NT2/D1 (cell line): ENCODE measurements around the gene CDC14A.

Experiments
- DNase-seq: peaks from one replicate; pipeline ENCODE4 v3.0.0-alpha.2; 2011; ENCODE audit warnings: low read depth, low spot score
- H3K27me3 ChIP-seq: 2 replicates; pipeline ENCODE4 v1.6.0; 2011; ENCODE audit warnings: mild to moderate bottlenecking; ENCODE audit not compliant: insufficient read length, insufficient read depth
- H3K36me3 ChIP-seq: 2 replicates; pipeline ENCODE4 v1.6.1; 2011; ENCODE audit warnings: mild to moderate bottlenecking, low read length, mixed read lengths; ENCODE audit not compliant: insufficient read depth, insufficient read length
- H3K4me1 ChIP-seq: 2 replicates; pipeline ENCODE4 v1.5.1; 2011; ENCODE audit not compliant: insufficient read depth, insufficient read length
- H3K4me3 ChIP-seq: 2 replicates; pipeline ENCODE4 v1.5.1; 2011; ENCODE audit warnings: low read depth; ENCODE audit not compliant: insufficient read length
- H3K9ac ChIP-seq: 2 replicates; pipeline ENCODE4 v1.6.0; 2011; ENCODE audit warnings: low read depth; ENCODE audit not compliant: insufficient read length
- H3K9me3 ChIP-seq: 2 replicates; pipeline ENCODE4 v1.5.1; 2011; ENCODE audit warnings: mild to moderate bottlenecking, low read length; ENCODE audit not compliant: insufficient read depth
- SUZ12 ChIP-seq: IDR thresholded peaks from 2 replicates; pipeline ENCODE4 v1.6.1; 2011; ENCODE audit not compliant: insufficient read length, insufficient read depth; ENCODE audit errors: extremely low read depth
- YY1 ChIP-seq: IDR thresholded peaks from 2 replicates; pipeline ENCODE4 v1.6.1; 2011; ENCODE audit not compliant: insufficient read length, insufficient read depth
- ZNF274 ChIP-seq: IDR thresholded peaks from 2 replicates; pipeline ENCODE4 v1.6.1; 2011; ENCODE audit warnings: mild to moderate bottlenecking, low read depth, low read length

CDC14A gene

GRCh38 chr1:100309863-100310262 lies 42.4 kb upstream of the CDC14A start:
- TF ChIP-seq SUZ12 (no peak), YY1 (no peak), ZNF274 (no peak)

GRCh38 chr1:100313382-100313781 lies 38.9 kb upstream of the CDC14A start:
- Histone ChIP-seq H3K9ac (no peak overlapping the region), H3K4me3 (no peak overlapping the region), H3K36me3 (no peaks in the 10 kb centered on the region), H3K9me3 (peaks cover 26% of the 10 kb centered on the region), H3K27me3 (no peaks in the 10 kb centered on the region), H3K4me1 (no peaks in the 10 kb centered on the region)
- no peak for DNase-seq
- TF ChIP-seq SUZ12 (no peak), YY1 (no peak), ZNF274 (no peak)

More at GRCh38 chr1:100309863-100310262, 42.4 kb upstream of the CDC14A start:
- H3K4me1 ChIP-seq: no peaks in the 10 kb centered on the region
- no peaks in the 10 kb centered on the region for H3K27me3 ChIP-seq
- no peak for DNase-seq
- H3K9me3 ChIP-seq: no peaks in the 10 kb centered on the region; the same call in 1 of the 2 replicates
- no peaks in the 10 kb centered on the region for H3K36me3 ChIP-seq
- no peak overlapping the region for H3K4me3 ChIP-seq
- H3K9ac ChIP-seq: no peak overlapping the region

GRCh38 chr1:100316622-100317021 lies 35.7 kb upstream of the CDC14A start:
- Histone ChIP-seq H3K4me1 (no peaks in the 10 kb centered on the region), H3K9me3 (peaks cover 51% of the 10 kb centered on the region), H3K9ac (no peak overlapping the region), H3K27me3 (no peaks in the 10 kb centered on the region), H3K4me3 (no peak overlapping the region), H3K36me3 (no peaks in the 10 kb centered on the region)
- no peak for TF ChIP-seq YY1
- TF ChIP-seq SUZ12: no peak
- no peak for TF ChIP-seq ZNF274
- no peak for DNase-seq

- Histone ChIP-seq H3K27me3 (no peaks in the 10 kb centered on the region), H3K9ac (no peak overlapping the region), H3K4me3 (no peak overlapping the region), H3K9me3 (peaks cover 45% of the 10 kb centered on the region), H3K36me3 (no peaks in the 10 kb centered on the region), H3K4me1 (no peaks in the 10 kb centered on the region)
- DNase-seq: no peak
- no peak for TF ChIP-seq YY1
- TF ChIP-seq ZNF274: no peak
- TF ChIP-seq SUZ12: no peak
Measured at GRCh38 chr1:100320311-100321099, 31.8 kb upstream of the CDC14A start.

GRCh38 chr1:100321100-100321493 lies 31.2 kb upstream of the CDC14A start:
- peaks cover 39% of the 10 kb centered on the region for H3K9me3 ChIP-seq
- no peak overlapping the region for H3K4me3 ChIP-seq
- no peaks in the 10 kb centered on the region for H3K4me1 ChIP-seq
- no peaks in the 10 kb centered on the region for H3K36me3 ChIP-seq
- no peak overlapping the region for H3K9ac ChIP-seq
- TF ChIP-seq YY1: no peak
- H3K27me3 ChIP-seq: no peaks in the 10 kb centered on the region
- no peak for DNase-seq

GRCh38 chr1:100321506-100321905 lies 30.8 kb upstream of the CDC14A start:
- H3K9me3 ChIP-seq: peaks cover 35% of the 10 kb centered on the region
- no peak overlapping the region for H3K4me3 ChIP-seq
- no peak overlapping the region for H3K9ac ChIP-seq
- no peaks in the 10 kb centered on the region for H3K4me1 ChIP-seq
- H3K36me3 ChIP-seq: no peaks in the 10 kb centered on the region
- no peaks in the 10 kb centered on the region for H3K27me3 ChIP-seq
- DNase-seq: no peak
- no peak for TF ChIP-seq YY1
- no peak for TF ChIP-seq ZNF274
- TF ChIP-seq SUZ12: no peak

GRCh38 chr1:100322436-100323211 lies 29.7 kb upstream of the CDC14A start:
- Histone ChIP-seq H3K4me3 (no peak overlapping the region), H3K27me3 (no peaks in the 10 kb centered on the region), H3K9ac (no peak overlapping the region), H3K36me3 (no peaks in the 10 kb centered on the region), H3K4me1 (no peaks in the 10 kb centered on the region), H3K9me3 (peaks cover 31% of the 10 kb centered on the region)
- TF ChIP-seq ZNF274: no peak
- no peak for TF ChIP-seq YY1
- TF ChIP-seq SUZ12: no peak
- DNase-seq: no peak
